Medulla oblongata (tissue), 1 donor: Measurements from ENCODE around the gene IFNLR1.

Source experiments
- DNase-seq: peaks from one replicate; pipeline ENCODE4 v3.0.0-alpha.2; 2015; ENCODE audit errors: extremely low spot score

IFNLR1 gene

DNA sequence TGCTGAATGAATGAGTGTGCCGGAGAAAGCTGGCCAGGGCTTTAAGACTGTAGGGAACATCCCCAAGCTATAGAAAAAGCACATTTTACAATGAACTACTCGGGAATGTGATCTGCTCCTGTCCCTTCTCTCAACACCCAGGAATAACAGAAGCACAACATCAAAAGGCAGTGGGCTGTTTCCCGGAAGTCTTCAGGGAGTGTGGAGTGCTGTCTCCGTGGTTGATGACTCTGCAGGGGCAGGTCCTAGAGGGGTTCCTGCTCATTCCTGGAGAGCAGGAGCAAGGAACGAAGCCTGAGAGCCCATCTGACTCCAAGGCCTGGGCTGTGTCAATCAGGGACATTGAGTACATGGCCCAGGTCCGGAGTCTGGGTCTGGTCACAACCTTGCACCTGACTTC is 39.3 kb downstream of the IFNLR1 start:
- DNase-seq, result no peak

GRCh38 chr1:24147194-24147593 is 39.9 kb downstream of the IFNLR1 start:
- DNase-seq, result no peak

- DNase-seq, result no peak
These were observed 44.2 kb downstream of the IFNLR1 start, which contains the start of gene IL22RA1 for GRCh38 chr1:24142546-24143534. Gene IL22RA1 (minus strand): TSS chr1:24143140. CDS start chr1:24143082, 58 bp downstream.

DNA sequence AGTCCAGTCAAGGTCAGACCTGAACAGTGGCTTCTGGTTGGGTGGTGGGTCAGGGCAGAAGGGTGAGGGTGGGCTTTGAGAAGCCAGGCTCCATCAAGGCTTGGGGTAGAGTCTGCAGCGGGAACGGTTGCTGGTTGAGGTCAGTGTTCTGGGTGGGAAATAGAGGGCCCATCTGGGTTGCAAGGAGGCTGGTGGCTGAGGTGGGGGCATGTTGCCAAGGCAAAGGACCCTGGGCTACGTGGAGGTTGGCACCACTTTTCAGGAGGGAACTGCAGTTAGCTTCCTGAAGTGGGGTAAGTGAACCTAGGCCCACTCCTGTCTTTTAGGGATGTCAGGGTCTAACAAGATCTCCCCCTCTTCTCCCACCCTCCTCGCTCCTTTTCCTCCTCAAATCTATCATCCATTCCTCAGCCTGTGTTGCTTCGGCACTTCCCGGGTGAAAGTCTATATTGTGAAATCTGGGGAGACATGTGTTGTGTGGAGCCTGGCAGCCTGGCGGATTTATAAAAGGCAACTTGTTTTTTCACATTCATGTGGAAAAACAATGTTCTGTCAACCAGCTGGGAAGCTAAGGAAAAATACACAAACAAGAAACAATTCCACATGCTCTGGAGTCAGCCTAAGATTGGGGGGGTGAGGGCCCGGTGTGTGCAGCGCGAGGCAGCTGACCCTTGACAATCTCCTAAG is 45.6 kb downstream of the IFNLR1 start:
- no peak for DNase-seq

- DNase-seq, result no peak
These were observed 46.3 kb downstream of the IFNLR1 start for GRCh38 chr1:24140741-24141181.

GRCh38 chr1:24139841-24140425 is 47.2 kb downstream of the IFNLR1 start:
- DNase-seq, result no peak

DNA sequence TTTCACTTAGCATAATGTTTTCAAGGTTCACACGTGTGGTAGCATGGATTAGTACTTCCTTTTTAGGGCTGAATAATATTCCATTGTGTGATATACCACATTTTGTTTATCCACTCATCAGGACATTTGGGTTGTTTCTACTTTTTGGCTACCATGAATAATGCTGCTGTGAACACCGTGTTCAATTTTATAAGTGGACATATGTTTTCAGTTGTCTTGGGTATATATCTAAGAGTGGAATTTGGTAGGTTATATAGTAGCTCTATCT is 47.9 kb downstream of the IFNLR1 start:
- no peak for DNase-seq

DNA sequence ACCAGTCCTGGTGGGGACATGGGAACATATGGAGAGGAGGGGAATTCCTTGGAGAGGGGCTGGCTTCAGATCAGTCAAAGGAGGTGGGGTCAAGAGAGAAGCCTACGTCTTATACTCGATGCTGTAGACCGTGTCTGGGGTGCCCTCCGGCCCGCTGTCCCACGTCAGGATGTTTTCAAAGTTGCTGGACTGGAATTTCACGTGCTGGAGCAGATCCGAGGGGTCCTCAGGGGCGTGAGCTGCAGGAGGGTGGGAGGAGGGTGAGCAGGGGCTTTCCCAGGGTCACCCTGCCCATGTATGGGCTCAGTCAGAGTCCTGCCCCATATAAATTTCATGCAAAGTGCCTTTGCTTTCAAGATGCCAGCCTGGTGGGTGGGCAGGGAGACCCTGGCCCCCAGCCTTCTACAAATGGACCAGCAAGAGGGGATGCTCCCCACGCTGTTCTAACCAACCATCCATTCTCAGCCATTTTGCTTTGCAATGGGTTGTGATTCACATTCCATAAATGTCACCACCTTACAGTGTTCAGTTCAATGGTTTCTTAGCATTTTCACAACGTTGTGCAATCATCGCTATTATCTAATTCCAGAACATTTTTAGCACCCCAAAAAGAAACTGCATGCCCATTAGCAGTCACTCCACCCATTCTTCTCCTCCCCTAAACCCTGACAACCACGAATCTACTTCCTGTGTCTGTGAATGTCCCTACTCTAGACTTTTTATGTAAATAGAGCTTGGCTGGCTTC is 48.4 kb downstream of the IFNLR1 start:
- DNase-seq, result no peak

GRCh38 chr1:24136956-24137539 is 50.0 kb downstream of the IFNLR1 start:
- DNase-seq, result no peak

DNA sequence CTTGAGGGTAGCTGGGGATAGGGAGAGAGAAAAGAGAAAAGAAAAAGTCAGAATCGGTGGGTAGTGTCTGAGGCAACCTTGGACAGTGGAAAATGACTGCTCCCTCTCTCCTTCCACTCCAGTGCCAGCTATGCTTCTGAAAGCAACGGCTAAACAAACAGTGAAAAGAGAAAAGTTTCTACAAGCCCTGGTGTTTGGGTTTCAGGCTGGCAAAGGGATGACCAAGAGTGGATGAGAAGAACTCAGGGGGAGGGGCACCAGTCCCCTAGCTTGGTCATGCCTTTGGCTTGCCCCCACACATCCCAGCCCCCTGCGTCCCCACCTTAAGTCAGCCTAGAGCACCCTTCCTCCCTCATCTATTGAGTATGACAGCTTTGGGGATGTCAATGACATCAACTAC is 52.7 kb downstream of the IFNLR1 start:
- no peak for DNase-seq

DNA sequence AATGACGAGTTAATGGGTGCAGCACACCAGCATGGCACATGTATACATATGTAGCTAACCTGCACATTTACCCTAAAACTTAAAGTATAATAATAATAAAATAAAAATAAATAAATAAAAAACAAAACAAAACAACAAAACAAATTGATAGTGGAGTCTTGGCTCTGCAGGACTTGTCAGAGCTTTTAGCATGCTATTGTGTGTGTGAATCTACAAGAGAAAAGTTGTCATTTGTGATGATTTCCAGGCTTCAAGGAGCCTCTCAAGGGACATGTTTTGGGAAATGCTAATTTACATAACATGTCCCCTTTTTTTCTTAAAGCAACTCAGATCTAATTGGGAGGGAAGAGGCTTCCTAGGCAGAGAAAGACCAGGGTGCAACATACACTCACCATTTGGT is 53.3 kb downstream of the IFNLR1 start:
- DNase-seq, result no peak

DNA sequence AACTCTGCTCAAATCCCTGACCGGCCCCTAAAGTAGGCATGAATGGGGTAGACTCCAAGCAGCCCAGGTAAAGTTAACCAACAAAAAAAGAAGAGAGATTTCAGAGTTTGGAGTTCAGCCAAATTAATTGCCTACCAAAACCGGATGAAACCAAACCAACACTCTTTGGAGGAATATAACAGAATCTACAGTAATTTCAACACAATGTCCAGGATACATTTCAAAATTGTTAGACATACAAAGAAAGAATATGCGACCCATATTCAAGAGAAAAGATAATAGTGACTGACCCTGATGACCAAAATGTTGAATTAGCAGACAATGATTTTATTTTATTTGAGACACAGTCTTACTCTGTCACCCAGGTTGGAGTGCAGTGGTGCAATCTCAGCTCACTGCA is 56.7 kb downstream of the IFNLR1 start:
- DNase-seq, result no peak

GRCh38 chr1:24127801-24128363 is 59.2 kb downstream of the IFNLR1 start:
- no peak for DNase-seq

GRCh38 chr1:24127134-24127800 is 59.8 kb downstream of the IFNLR1 start:
- DNase-seq, result no peak

DNA sequence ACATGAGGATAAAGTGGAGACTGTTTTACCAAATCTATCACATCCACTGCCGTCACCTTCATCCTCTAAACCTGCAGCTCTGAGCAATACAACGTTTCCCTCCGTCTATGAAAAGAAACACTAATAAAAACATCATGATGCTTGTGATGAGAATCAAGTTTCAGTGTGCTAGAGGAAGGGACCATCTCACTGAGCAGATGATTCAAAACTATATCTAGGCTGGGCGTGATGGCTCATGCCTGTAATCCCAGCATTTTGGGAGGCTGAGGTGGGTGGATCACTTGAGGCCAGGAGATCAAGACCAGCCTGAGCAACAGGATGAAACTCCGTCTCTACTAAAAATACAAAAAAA is 60.4 kb downstream of the IFNLR1 start:
- no peak for DNase-seq

GRCh38 chr1:24126018-24126671 is 60.9 kb downstream of the IFNLR1 start:
- peak; percentile 46 for DNase-seq

DNA sequence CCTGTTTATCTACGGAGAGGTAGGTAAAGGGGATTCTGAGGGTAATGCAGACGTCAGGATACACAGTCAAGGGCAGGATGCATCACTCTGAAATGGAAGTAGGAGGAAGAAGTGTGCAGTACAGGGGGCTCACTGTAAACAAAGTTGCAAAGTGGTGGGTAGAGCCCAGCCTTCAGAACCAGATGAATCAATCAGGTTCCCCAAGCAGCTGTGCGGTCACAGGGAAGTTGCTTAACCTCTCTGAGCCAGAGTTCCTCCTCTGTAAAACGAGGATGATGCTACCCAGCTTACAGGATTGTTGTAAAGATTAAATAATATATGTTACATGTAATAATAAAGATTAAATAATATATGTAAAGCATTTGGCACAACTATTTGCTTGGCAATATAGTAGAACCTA is 61.6 kb downstream of the IFNLR1 start:
- no peak for DNase-seq

DNA sequence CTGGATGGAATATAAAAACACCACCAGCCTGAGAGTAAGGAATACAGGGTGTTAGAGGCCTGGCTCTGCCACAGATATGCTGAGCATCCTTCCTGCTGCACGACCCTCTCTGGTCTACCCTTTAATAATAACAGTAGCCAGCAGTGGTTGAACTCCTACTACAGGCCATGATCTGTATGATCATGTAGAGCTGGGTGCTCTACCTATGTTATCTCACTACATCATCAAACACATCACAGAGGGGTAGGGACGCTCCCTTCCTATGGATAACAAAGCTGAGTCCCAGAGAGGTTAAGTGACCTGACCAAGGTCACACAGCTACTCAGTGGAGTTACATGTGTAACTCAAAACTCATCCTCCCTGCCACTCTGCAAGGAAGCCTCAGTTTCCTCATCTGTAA is 62.1 kb downstream of the IFNLR1 start:
- no peak for DNase-seq

GRCh38 chr1:24123611-24124010 is 63.5 kb downstream of the IFNLR1 start:
- no peak for DNase-seq

DNA sequence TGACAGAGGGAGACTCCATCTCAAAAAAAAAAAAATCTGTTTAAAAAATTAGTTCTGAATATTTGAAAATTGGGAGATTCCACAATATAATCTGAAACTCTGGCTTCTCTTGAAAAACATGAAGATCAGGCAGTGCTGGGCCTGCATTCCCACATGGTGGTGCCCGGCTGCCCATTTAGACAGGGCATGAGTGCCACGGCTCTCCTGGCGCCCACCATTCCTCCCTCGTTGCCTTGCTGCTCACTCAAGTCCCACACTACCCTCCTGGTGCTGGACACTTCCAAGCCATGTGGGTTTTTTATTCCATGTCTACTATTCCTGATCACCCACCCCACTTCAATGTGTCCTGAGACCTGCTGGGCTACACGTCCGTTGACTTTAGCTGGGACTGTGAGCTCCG is 64.3 kb downstream of the IFNLR1 start:
- DNase-seq, result no peak
